Activated B cell treated with CpG ODN at 0.5 μM for 24 hours (primary cell): Measurements from ENCODE around the gene NPLOC4. TPM values are rescaled to one million over a fixed set of nuclear protein-coding genes. Genes with fewer than 3 reads are reported as not detected.

ENCODE experiments used
- ATAC-seq: fragments of 200-7000 bp; cut with Tn5 transposase; one replicate; pipeline ENCODE4 v1.10.0; 2021; ENCODE audit warnings: low read depth, mild to moderate bottlenecking, moderate library complexity
- CTCF ChIA-PET: fragments of 350-600 bp; sonication (Branson Sonifier 250); formaldehyde crosslinking; loops from one replicate; lab custom pipeline; 2021; ENCODE audit warnings: antibody characterized with exemption; lab: Charles Lee
- POLR2A ChIA-PET: fragments of 350-600 bp; sonication (Branson Sonifier 250); formaldehyde crosslinking; loops from one replicate; lab custom pipeline; 2021; ENCODE audit warnings: antibody characterized with exemption; lab: Charles Lee
- DNase-seq: peaks from one replicate; pipeline ENCODE4 v3.0.0; 2022
- H3K27ac Mint-ChIP-seq: one replicate; pipeline ENCODE4 v1.8.0; 2020; ENCODE audit warnings: mixed read lengths
- H3K27me3 Mint-ChIP-seq: one replicate; pipeline ENCODE4 v1.8.0; 2021; ENCODE audit warnings: mixed read lengths
- H3K36me3 Mint-ChIP-seq: one replicate; pipeline ENCODE4 v1.8.0; 2021; ENCODE audit warnings: low read depth, mixed read lengths
- H3K4me1 Mint-ChIP-seq: one replicate; pipeline ENCODE4 v1.8.0; 2021; ENCODE audit warnings: mixed read lengths
- H3K4me3 Mint-ChIP-seq: one replicate; pipeline ENCODE4 v1.8.0; 2020; ENCODE audit warnings: mild to moderate bottlenecking, mixed read lengths
- H3K9me3 Mint-ChIP-seq: one replicate; pipeline ENCODE4 v1.8.0; 2020; ENCODE audit warnings: mixed read lengths
- CTCF ChIP-seq: fragments of 200-600 bp; IDR thresholded peaks from one replicate; pipeline ENCODE4 v1.8.0; 2022; ENCODE audit warnings: antibody characterized with exemption, mild to moderate bottlenecking
- intact Hi-C: fragments of 100-400 bp; cut with micrococcal nuclease; formaldehyde crosslinking; loops from one replicate; pipeline ENCODE4 v1.15.1; 2024
- total RNA-seq: library from RNA; stranded (reverse); gene quantifications from 2 replicates; pipeline ENCODE4 v1.2.3, GENCODE V29; 2022

The NPLOC4 gene
- total RNA-seq, result 96.8 and 132 TPM in 2 replicates

- intact Hi-C loops, result loop anchor here (1.0 kb wide), 3 partner anchors 30 to 117 kb away; partner anchors contain the start of genes ARL16, CCDC137 and OXLD1
- H3K27me3 Mint-ChIP-seq, result no peaks in the 10 kb centered on the region
- ChIA-PET CTCF (interaction anchor here (1.0 kb wide), 1 partner anchor 234 kb away, joined by 3 read pairs; no protein-coding TSS in a partner anchor), POLR2A (interaction anchor here (0.6 to 1.2 kb wide), 5 partner anchors 16 to 632 kb away, joined by 3 to 10 read pairs (median 4); partner anchors contain the start of genes CCDC137, MCRIP1 and OXLD1)
- DNase-seq (peak; percentile 85), ATAC-seq (peak; percentile 89)
- H3K36me3 Mint-ChIP-seq, result peaks cover 7% of the 10 kb centered on the region
- H3K27ac Mint-ChIP-seq, result peak within 1 kb of the TSS; percentile 77
- H3K4me3 Mint-ChIP-seq, result peak within 1 kb of the TSS; percentile 95
- peaks cover 21% of the 10 kb centered on the region for H3K4me1 Mint-ChIP-seq
- no peak for TF ChIP-seq CTCF
- no peaks in the 10 kb centered on the region for H3K9me3 Mint-ChIP-seq
Measured at GRCh38 chr17:81636505-81637288, at the start of gene NPLOC4, which contains the start of gene TSPAN10. Gene NPLOC4, minus strand, starts transcription at chr17:81637112. Its CDS starts 182 bp downstream, at chr17:81636930. Gene TSPAN10, plus strand, starts transcription at chr17:81637196. Its CDS starts 5,217 bp downstream, at chr17:81642413.

- ATAC-seq (no peak), DNase-seq (no peak)
- H3K27ac Mint-ChIP-seq, result no peak overlapping the region
- ChIA-PET POLR2A (no interaction called here), CTCF (no interaction called here)
- H3K4me1 Mint-ChIP-seq, result peaks cover 32% of the 10 kb centered on the region
- intact Hi-C loops, result no loop called here
- H3K36me3 Mint-ChIP-seq, result peaks cover 59% of the 10 kb centered on the region
- H3K27me3 Mint-ChIP-seq, result no peaks in the 10 kb centered on the region
- no peak for TF ChIP-seq CTCF
- H3K9me3 Mint-ChIP-seq, result no peaks in the 10 kb centered on the region
- H3K4me3 Mint-ChIP-seq, result no peak overlapping the region
Measured at GRCh38 chr17:81686614-81687013, 49.7 kb upstream of the NPLOC4 start.

GRCh38 chr17:81685108-81685507, 48.2 kb upstream of the NPLOC4 start:
- DNase-seq (no peak), ATAC-seq (no peak)
- no peaks in the 10 kb centered on the region for H3K9me3 Mint-ChIP-seq
- no peaks in the 10 kb centered on the region for H3K27me3 Mint-ChIP-seq
- intact Hi-C loops, result no loop called here
- H3K4me1 Mint-ChIP-seq, result peaks cover 32% of the 10 kb centered on the region
- peak overlapping the region; percentile 85 for H3K4me3 Mint-ChIP-seq
- CTCF ChIA-PET, result no interaction called here
- peaks cover 54% of the 10 kb centered on the region for H3K36me3 Mint-ChIP-seq
- POLR2A ChIA-PET, result interaction anchor here (1.3 to 3.0 kb wide), 2 partner anchors 18 to 21 kb away, joined by 3 to 39 read pairs; partner anchors contain the start of gene MRPL12
- no peak overlapping the region for H3K27ac Mint-ChIP-seq
- TF ChIP-seq CTCF, result no peak

DNA sequence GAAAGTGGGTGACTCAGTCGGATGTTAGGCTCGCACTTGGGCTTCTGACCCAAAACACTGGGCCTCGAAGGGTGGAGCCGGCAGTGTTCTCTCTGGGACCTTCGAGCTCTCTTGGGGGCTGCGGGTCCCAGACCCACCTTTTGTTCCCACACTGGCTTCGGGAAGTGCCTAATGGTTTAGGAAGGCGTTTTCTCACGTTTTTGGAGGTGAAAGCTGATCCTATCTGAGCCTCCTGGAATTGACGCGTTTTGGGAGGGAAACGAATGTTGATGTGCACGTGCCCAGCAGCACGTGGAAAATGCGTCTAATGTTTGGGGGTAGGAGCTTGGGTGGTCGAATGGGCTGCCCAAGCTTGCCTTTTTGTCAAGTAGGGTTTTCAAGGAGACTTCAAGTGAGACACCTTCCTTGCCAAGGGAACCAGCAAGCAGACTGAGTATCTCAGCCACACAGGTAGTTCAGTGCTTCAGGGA, 47.6 kb upstream of the NPLOC4 start:
- Mint-ChIP-seq H3K27me3 (no peaks in the 10 kb centered on the region), H3K4me1 (peaks cover 32% of the 10 kb centered on the region), H3K36me3 (peaks cover 51% of the 10 kb centered on the region), H3K27ac (peak overlapping the region; percentile 56), H3K4me3 (peak overlapping the region; percentile 85), H3K9me3 (no peaks in the 10 kb centered on the region)
- POLR2A ChIA-PET, result interaction anchor here (1.1 to 3.1 kb wide), 10 partner anchors 9 to 446 kb away, joined by 3 to 39 read pairs (median 6); partner anchors contain the start of genes ARHGDIA, CCDC137, MRPL12 and NDUFAF8
- DNase-seq, result no peak
- intact Hi-C loops, result loop anchor here (5.0 kb wide), 1 partner anchor 773 kb away; the partner anchor contains the start of gene NARF
- CTCF ChIA-PET, result interaction anchor here (1.8 kb wide), 1 partner anchor 19 kb away, joined by 5 read pairs; the partner anchor contains the start of gene MRPL12
- no peak for ATAC-seq
- no peak for TF ChIP-seq CTCF
